HEK293 (cell line): ENCODE data around the gene GRP.

ENCODE experiments used
- CTCF ChIA-PET: fragments of 350-600 bp; formaldehyde crosslinking; extraction: SDS; loops from one replicate; lab custom pipeline; 2021; ENCODE audit warnings: antibody characterized with exemption; lab: Yijun Ruan, JAX
- POLR2A ChIA-PET: fragments of 300-600 bp; formaldehyde crosslinking; extraction: SDS; loops from one replicate; lab custom pipeline; 2020; ENCODE audit warnings: antibody characterized with exemption, inconsistent platforms; lab: Yijun Ruan, JAX
- H3K27ac ChIP-seq: fragments of 200-500 bp; sonication (Bioruptor generic); 2 replicates; pipeline ENCODE4 v1.5.1; 2014; ENCODE audit warnings: low read depth, low read length, control low read depth, inconsistent platforms; ENCODE audit errors: extremely low read depth
- H3K36me3 ChIP-seq, 2 experiments: fragments of 200-500 bp in 1 of 2; sonication (Bioruptor generic) in 1 of 2; 1 replicate in 1 of 2; 2 replicates in 1 of 2; pipeline ENCODE4 v1.5.1; 2014 to 2017; ENCODE audit warnings: inconsistent platforms in 2 of 2, low read length in 2 of 2; ENCODE audit not compliant: control insufficient read depth in 2 of 2, insufficient read depth in 1 of 2
- H3K4me1 ChIP-seq: fragments of 200-500 bp; sonication (Bioruptor generic); 2 replicates; pipeline ENCODE4 v1.5.1; 2014; ENCODE audit warnings: mild to moderate bottlenecking, low read length, inconsistent platforms; ENCODE audit not compliant: control insufficient read depth, insufficient read depth
- H3K4me3 ChIP-seq: 2 replicates; pipeline ENCODE4 v1.5.1; 2011; ENCODE audit warnings: low read depth, mild to moderate bottlenecking, control low read depth, low read length, moderate library complexity
- H3K9me3 ChIP-seq: fragments of 200-500 bp; sonication (Bioruptor generic); 2 replicates; pipeline ENCODE4 v1.5.1; 2014; ENCODE audit warnings: low read depth, low read length, inconsistent platforms; ENCODE audit not compliant: control insufficient read depth, insufficient read depth
- GLIS2 ChIP-seq: fragments of 450-650 bp; formaldehyde crosslinking; IDR thresholded peaks from 2 replicates; pipeline ENCODE4 v1.5.1; 2016; ENCODE audit warnings: missing biosample characterization, missing genetic modification characterization
- HOXC10 ChIP-seq: sonication (generic); formaldehyde crosslinking; IDR thresholded peaks from 2 replicates; pipeline ENCODE4 v1.8.1; 2023; ENCODE audit warnings: mild to moderate bottlenecking, missing genetic modification reagents
- TSHZ1 ChIP-seq: fragments of 450-650 bp; formaldehyde crosslinking; IDR thresholded peaks from 2 replicates; pipeline ENCODE4 v1.5.1; 2016; ENCODE audit warnings: missing biosample characterization, missing genetic modification characterization, borderline replicate concordance
- ZIC2 ChIP-seq: fragments of 450-650 bp; formaldehyde crosslinking; IDR thresholded peaks from 2 replicates; pipeline ENCODE4 v1.5.1; 2016; ENCODE audit warnings: missing biosample characterization, missing genetic modification characterization
- ZNF140 ChIP-seq: fragments of 450-650 bp; formaldehyde crosslinking; IDR thresholded peaks from 2 replicates; pipeline ENCODE4 v1.5.1; 2016; ENCODE audit warnings: missing biosample characterization, missing genetic modification characterization
- ZNF184 ChIP-seq: fragments of 450-650 bp; IDR thresholded peaks from 2 replicates; pipeline ENCODE4 v1.5.1; 2018; ENCODE audit warnings: missing biosample characterization, mild to moderate bottlenecking, missing genetic modification characterization
- ZNF223 ChIP-seq: fragments of 450-650 bp; formaldehyde crosslinking; IDR thresholded peaks from 2 replicates; pipeline ENCODE4 v1.5.1; 2016; ENCODE audit warnings: missing biosample characterization, missing genetic modification characterization
- ZNF239 ChIP-seq: fragments of 450-650 bp; formaldehyde crosslinking; IDR thresholded peaks from 2 replicates; pipeline ENCODE4 v1.5.1; 2016; ENCODE audit warnings: missing biosample characterization, missing genetic modification characterization
- ZNF274 ChIP-seq, 2 experiments: fragments of 200-500 bp in 1 of 2; fragments of 450-650 bp in 1 of 2; sonication (Bioruptor generic) in 1 of 2; formaldehyde crosslinking in 1 of 2; IDR thresholded peaks; 2 replicates each; pipeline versions ENCODE4 v1.5.1 to v1.6.1; 2014 to 2016; ENCODE audit warnings: borderline replicate concordance in 1 of 2, inconsistent platforms in 1 of 2, low read length in 1 of 2, missing biosample characterization in 1 of 2, missing genetic modification characterization in 1 of 2
- ZNF423 ChIP-seq: fragments of 450-650 bp; formaldehyde crosslinking; IDR thresholded peaks from 2 replicates; pipeline ENCODE4 v1.5.1; 2016; ENCODE audit warnings: missing biosample characterization, missing genetic modification characterization
- ZNF48 ChIP-seq: fragments of 450-650 bp; formaldehyde crosslinking; IDR thresholded peaks from 2 replicates; pipeline ENCODE4 v1.5.1; 2016; ENCODE audit warnings: missing biosample characterization, missing genetic modification characterization
- ZNF488 ChIP-seq: fragments of 450-650 bp; formaldehyde crosslinking; IDR thresholded peaks from 2 replicates; pipeline ENCODE4 v1.5.1; 2016; ENCODE audit warnings: missing biosample characterization, missing genetic modification characterization
- ZNF654 ChIP-seq: fragments of 450-650 bp; formaldehyde crosslinking; IDR thresholded peaks from 2 replicates; pipeline ENCODE4 v1.5.1; 2016; ENCODE audit warnings: low read depth, missing biosample characterization, missing genetic modification characterization
- ZNF707 ChIP-seq: fragments of 450-650 bp; formaldehyde crosslinking; IDR thresholded peaks from 2 replicates; pipeline ENCODE4 v1.5.1; 2016; ENCODE audit warnings: missing biosample characterization, missing genetic modification characterization
- ZNF768 ChIP-seq: fragments of 450-650 bp; formaldehyde crosslinking; IDR thresholded peaks from 2 replicates; pipeline ENCODE4 v1.5.1; 2018; ENCODE audit warnings: missing biosample characterization, mild to moderate bottlenecking, missing genetic modification characterization
- ZNF830 ChIP-seq: fragments of 450-650 bp; IDR thresholded peaks from 2 replicates; pipeline ENCODE4 v1.5.0; 2018; ENCODE audit warnings: missing biosample characterization, missing genetic modification characterization, low read depth, mild to moderate bottlenecking, moderate library complexity

GRP gene

GRCh38 chr18:59198215-59198614, 21.7 kb upstream of the GRP start:
- no peaks in the 10 kb centered on the region for H3K36me3 ChIP-seq
- H3K4me1 ChIP-seq: no peaks in the 10 kb centered on the region
- no peak overlapping the region for H3K4me3 ChIP-seq
- no peak overlapping the region for H3K27ac ChIP-seq
- no peaks in the 10 kb centered on the region for H3K9me3 ChIP-seq
- ChIA-PET POLR2A (no interaction called here), CTCF (no interaction called here)
- TF ChIP-seq ZNF184 (tag by site-specific recombination): no peak
- no peak for TF ChIP-seq ZNF768 (tag by site-specific recombination)
- no peak for TF ChIP-seq ZNF239 (tag by site-specific recombination)

DNA sequence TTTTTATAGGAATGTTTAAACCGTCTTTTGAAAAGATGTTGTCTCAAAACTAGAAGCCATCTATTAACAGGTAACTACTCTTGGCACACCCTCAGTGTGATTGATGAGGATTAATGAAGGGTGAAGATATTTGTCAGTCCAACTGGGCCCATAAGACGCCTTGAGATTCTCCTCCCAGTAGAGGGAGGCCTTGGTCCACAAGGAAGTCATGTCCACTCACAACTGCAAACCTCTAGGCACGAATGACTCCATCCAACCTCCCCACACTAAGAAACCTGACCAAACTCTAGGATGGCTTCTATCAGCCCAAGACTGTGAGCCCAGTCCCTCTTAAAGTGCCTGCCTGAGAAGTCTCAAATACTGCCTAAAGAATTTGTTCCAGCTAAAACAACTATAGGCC, 19.2 kb upstream of the GRP start:
- Histone ChIP-seq H3K27ac (no peak overlapping the region), H3K36me3 (no peaks in the 10 kb centered on the region), H3K4me1 (no peaks in the 10 kb centered on the region), H3K9me3 (no peaks in the 10 kb centered on the region), H3K4me3 (no peak overlapping the region)
- peak; percentile 18 for TF ChIP-seq ZNF654 (tag by site-specific recombination)
- no peak for TF ChIP-seq ZNF48 (tag by site-specific recombination)
- ChIA-PET CTCF (interaction anchor here (0.9 to 1.2 kb wide), 2 partner anchors 18 to 202 kb away, joined by 3 to 4 read pairs; no protein-coding TSS in a partner anchor), POLR2A (no interaction called here)

- H3K4me1 ChIP-seq: no peaks in the 10 kb centered on the region
- H3K4me3 ChIP-seq: no peak overlapping the region
- no peaks in the 10 kb centered on the region for H3K36me3 ChIP-seq
- CTCF ChIA-PET: interaction anchor here (0.6 to 2.1 kb wide), 3 partner anchors 16 to 200 kb away, joined by 4 to 7 read pairs (median 4); no protein-coding TSS in a partner anchor
- TF ChIP-seq ZNF140 (tag by site-specific recombination) (no peak), ZNF488 (no peak), ZNF274 (IDR thresholded peaks at IDR 0.05; ENCODE audit: low read length) (no peak), ZNF274 (tag by site-specific recombination; IDR thresholded peaks at IDR 0.05; ENCODE audit: borderline replicate concordance) (no peak), ZNF223 (tag by site-specific recombination) (no peak), ZIC2 (tag by site-specific recombination) (no peak), ZNF707 (tag by site-specific recombination) (no peak), TSHZ1 (tag by site-specific recombination) (no peak), ZNF830 (no peak), ZNF423 (tag by site-specific recombination) (no peak), GLIS2 (tag by site-specific recombination) (no peak), ZNF184 (tag by site-specific recombination) (no peak), HOXC10 (CRISPR knock-in tag) (no peak)
- POLR2A ChIA-PET: interaction anchor here (1.0 kb wide), 1 partner anchor 18 kb away, joined by 3 read pairs; the partner anchor contains the start of gene GRP
- no peaks in the 10 kb centered on the region for H3K9me3 ChIP-seq
- no peak overlapping the region for H3K27ac ChIP-seq
Observed at GRCh38 chr18:59202258-59202820, 17.6 kb upstream of the GRP start.
